Ramos (cell line): ENCODE results near the gene CBARP.
"Not testable (repeated sequence)": the region's sequence is repeated elsewhere in the genome, so short reads cannot be mapped to it uniquely, and the experiment has no call there.

Source experiments
- in situ Hi-C: fragments of 300-500 bp; cut with MboI; formaldehyde crosslinking; loops from one replicate; pipeline ENCODE4 v1.14.3; 2022; ENCODE audit warnings: low sequenced_read_pairs; ENCODE audit not compliant: unreplicated experiment

Gene CBARP

GRCh38 chr19:1254530-1255185 is 16.9 kb upstream of the CBARP start:
- in situ Hi-C loops, result no loop called here

- in situ Hi-C loops, result no loop called here
Observed at GRCh38 chr19:1254081-1254527, 16.3 kb upstream of the CBARP start.

GRCh38 chr19:1253514-1254080 is 15.8 kb upstream of the CBARP start:
- in situ Hi-C loops, result no loop called here

- in situ Hi-C loops, result no loop called here
Observed at GRCh38 chr19:1252821-1253513, 15.2 kb upstream of the CBARP start.

GRCh38 chr19:1252221-1252820 is 14.5 kb upstream of the CBARP start:
- in situ Hi-C loops, result no loop called here

- in situ Hi-C loops, result no loop called here
Observed at GRCh38 chr19:1251330-1252220, 13.8 kb upstream of the CBARP start.

DNA sequence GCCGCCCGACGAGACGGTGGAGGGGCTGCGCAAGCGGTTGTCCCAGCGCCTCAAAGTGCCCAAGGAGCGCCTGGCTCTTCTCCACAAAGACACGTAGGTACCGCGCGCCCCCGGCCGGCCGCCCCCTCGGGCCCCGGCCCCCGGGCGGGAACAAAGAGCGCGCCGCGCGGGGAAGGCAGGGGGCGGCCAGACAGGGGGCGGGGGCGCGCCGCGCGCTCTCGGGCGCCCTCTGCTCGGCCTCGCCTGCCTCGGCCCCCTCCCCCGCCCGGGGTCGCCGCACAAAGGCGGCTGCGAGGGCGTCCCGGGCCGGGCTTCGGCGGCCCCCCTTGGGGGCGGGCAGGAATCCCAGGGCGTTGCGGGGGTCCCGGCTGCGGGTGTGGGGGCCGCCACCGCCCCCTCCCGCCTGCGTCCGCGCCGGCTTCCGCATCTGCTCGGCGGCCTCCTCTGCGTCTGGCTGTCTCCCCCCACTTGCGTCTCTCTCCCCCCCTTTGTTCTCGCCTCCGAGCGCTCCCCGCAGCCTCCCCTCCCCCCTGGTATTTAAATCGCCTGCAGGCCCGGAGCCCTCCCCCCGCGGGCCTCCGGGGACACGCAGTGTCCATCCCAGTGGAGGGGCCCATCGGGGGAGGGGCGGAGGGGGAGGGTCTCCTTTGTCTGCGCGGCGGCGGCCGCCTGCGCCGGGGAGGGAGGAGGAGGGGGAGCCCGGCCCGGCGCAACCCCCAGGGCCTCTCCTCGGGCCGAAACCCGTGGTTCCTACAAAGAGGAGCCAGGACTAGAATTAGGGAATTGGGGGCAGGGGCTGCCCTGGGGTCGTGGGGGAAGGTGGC is 12.8 kb upstream of the CBARP start:
- in situ Hi-C loops, result no loop called here

DNA sequence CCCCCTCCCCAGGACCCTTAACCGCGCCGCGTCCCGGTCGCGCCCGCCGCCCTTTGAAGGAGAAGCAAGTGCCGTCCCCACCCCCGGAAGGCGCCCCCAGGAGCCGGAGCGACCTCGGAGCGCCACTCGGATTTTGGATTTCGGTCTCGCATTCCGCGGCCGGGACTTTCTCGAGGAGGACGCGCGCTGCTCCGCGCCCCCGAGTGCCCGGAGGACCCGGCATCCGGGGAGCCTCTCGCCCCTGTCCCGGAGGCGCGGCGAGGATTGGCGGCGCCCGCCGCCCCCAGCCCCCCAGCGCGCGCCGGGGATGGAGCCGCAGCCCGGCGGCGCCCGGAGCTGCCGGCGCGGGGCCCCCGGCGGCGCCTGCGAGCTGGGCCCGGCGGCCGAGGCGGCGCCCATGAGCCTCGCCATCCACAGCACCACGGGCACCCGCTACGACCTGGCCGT is 12.2 kb upstream of the CBARP start:
- in situ Hi-C loops, result no loop called here

DNA sequence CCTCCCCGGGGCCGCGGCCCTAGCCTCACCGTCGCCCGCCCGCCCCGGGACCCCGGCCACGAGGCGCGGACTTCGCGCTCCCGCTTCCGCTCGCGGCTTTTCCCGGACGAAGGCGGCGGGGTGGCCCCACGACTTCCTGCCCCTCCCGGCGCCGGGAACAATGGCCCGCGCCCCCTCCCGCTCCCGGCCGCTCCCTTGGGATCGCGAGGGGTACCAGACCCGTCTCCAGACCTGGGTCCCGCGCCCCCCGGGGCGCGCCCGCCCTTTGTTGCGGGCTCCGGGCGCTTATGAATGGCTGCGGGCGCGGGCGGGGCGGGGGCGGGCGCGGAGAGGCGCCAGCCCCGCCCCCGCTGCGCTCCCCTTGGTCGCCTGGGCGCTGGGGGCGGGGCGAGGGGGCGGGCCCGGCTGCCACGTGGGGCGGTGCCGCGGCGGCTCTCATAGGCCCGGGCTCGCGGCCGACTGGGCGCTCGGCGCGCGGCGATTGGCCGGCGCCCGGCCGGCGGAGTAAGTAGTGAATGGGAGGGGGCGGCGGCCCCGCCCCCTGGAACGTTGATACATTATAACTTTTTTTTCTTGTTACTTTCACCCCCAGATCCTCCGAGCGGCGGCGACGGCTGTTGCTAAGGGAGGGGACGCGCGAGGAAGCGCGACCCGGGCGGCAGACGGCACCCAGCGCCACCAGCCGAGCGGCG is 11.6 kb upstream of the CBARP start:
- in situ Hi-C loops, result no loop called here

- in situ Hi-C loops, result no loop called here
Observed at GRCh38 chr19:1248786-1249297, 11.0 kb upstream of the CBARP start.

DNA sequence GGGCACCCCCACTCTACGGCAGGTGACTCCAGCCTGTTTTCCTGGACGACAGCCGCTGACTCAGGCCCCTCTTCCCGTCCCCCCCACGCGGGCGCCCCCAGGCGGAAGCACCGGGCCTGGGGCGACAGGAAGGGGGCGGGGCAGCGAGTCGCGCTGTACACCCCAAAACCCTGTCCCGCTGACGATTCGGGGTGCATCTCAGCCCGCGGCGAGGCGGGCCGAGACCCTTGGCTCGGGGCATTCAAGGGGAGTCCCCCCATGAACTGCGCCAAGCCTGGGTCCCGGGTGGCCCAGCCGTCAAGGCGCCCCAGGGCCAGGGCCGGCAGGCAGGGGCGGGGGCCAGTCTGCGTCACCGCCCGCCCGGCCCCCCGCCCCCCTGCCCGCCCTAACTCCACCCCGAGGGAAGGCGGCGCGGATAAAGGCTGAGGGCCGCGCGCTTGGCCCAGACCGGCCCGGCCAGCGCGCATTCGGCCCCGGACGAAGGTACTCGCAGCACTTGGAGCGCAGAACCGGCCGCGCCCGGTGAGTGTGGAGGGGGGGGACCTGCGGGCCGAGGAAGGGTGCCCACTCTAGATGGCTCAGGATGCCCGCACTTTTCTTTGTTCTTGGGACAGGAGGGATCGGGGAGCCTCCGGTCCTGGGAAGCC is 10.5 kb upstream of the CBARP start, which contains the start of gene MIDN:
MIDN (plus strand) TSS at position 445 of the 647 bp plus-strand sequence. CDS start 1,714 bp downstream, outside the sequence.
- in situ Hi-C loops, result no loop called here

GRCh38 chr19:1247748-1248138 is 9.9 kb upstream of the CBARP start:
- in situ Hi-C loops, result no loop called here

DNA sequence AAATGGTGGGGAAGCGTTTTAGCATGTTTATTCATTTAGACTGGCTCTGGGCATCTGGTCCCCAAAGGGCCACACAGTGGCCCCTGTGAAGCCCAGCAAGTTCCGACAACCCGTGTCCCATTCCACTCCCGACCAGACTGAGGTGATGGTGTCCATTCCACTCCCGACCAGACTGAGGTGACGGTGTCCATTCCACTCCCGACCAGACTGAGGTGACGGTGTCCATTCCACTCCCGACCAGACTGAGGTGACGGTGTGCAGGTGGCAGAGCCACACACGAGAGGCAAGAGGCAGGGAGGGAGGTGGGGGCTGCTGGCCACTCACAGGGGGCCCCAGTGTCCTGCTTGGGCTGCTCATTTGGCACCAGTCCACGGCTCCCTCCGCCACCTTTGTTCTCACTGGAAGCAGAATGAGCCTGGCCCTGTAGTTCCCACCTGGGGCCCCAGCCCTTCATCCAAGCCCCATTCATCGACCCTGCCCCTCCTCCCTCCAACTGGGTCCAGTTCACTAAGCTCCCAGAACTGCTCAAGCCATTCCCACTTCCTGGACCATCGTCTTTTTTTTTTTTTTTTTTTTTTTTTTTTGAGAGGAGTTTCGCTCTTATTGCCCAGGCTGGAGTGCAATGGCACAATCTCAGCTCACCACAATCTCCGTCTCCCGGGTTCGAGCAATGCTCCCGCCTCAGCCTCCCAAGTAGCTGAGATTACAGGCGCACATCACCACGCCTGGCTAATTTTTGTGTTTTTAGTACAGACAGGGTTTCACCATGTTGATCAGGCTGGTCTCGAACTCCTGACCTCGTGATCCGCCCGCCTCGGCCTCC is 8.7 kb upstream of the CBARP start:
- in situ Hi-C loops, result not testable (repeated sequence)

DNA sequence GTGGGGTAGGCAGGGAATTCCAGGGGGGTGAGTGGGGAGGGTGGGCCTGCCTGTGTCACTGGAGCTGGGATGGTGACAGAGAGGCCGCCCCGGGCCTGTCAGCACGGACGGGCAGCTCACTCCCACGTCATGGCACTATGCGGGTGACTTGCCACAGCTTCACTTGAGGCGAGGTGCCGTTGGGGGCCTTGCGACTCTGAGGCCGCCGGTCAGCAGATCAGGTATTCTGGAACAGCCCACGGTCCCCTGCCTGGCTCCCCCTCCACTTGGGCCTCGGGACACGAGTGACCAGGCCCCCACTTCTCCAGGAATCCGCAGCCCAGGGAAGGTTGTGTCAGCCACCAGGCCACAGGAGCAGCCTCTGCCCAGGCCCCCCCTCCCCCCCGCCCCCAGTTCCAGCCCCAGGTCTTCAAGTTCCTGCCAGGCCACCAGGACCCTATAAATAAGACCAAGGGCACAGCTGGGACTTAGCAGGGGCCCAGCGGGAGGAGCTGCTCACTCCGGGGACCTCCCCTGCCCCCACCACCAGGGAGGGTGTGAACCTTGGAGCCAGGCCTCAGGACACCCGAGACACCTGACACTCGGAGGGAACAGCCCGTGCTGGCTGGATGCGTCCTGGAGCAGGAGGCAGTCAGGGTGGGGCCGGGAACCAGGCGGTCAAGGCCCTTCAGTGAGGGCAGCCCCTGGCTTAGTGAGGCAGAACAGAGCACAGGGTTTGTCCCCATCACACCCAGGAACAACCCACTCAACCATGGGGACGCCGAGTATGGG is 7.9 kb upstream of the CBARP start:
- in situ Hi-C loops, result no loop called here

GRCh38 chr19:1244693-1245451 is 7.1 kb upstream of the CBARP start:
- in situ Hi-C loops, result no loop called here
